ENCODE results near the gene REC114. TPM values are rescaled to one million over a fixed set of nuclear protein-coding genes. Genes with fewer than 3 reads are reported as not detected.

REC114 gene
- total and polyA plus RNA-seq, 2 experiments from 2014 or later = not detected

DNA sequence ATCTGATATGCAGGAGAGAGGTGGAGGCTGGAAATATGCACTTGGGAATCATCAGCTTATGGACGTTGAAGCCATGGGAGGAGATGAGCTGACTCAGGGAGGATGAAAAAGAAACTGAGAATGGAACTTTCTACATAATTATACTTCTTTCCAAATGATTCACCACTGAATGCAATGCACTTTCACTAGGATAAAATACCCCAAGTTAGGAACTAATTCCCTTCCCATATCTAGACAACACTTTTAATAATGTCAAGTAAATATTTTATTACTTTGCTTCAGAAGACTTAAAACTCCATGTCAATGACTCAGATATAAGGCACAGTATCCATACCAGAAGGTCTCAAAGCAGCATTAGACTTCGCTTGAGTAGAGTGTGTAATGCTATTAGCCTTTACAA lies 166.0 kb downstream of the REC114 start (continued):
- no peak for TF ChIP-seq ZNF462 (CRISPR knock-in tag; IDR thresholded peaks at IDR 0.05)

Other genes starting within 250 kb of the REC114 start
- gene HCN4, start 74.2 kb upstream of the REC114 start, total RNA-seq (2014; rRNA removed; shearing (Covaris generic)) = 10.1 and 10.6 TPM in 2 replicates
- gene HCN4, start 74.2 kb upstream of the REC114 start, polyA plus RNA-seq (2016; fragmentation: Nextera tagmentation; extraction: Ambion mirVana) = 2.4 TPM in 2 replicates
- gene NPTN, start 190.2 kb downstream of the REC114 start, total RNA-seq (2014; rRNA removed; shearing (Covaris generic)) = 113 and 121 TPM in 2 replicates
- gene NPTN, start 190.2 kb downstream of the REC114 start, polyA plus RNA-seq (2016; fragmentation: Nextera tagmentation; extraction: Ambion mirVana) = 53.0 and 56.3 TPM in 2 replicates
- gene CD276, start 241.2 kb downstream of the REC114 start, total RNA-seq (2014; rRNA removed; shearing (Covaris generic)) = 131 and 158 TPM in 2 replicates
- 58.3 and 60.9 TPM in 2 replicates for gene CD276, start 241.2 kb downstream of the REC114 start, polyA plus RNA-seq (2016; fragmentation: Nextera tagmentation; extraction: Ambion mirVana)